VCaP (cell line): ENCODE data around the gene TVP23A.
"Not testable (repeated sequence)": the region's sequence is repeated elsewhere in the genome, so short reads cannot be mapped to it uniquely, and the experiment has no call there.

Experiments used
- H3K27ac ChIP-seq: fragments of 450-650 bp; 2 replicates; pipeline ENCODE4 v1.5.1; 2017
- CTCF ChIP-seq: fragments of 450-650 bp; conservative IDR thresholded peaks from 2 replicates; pipeline ENCODE4 v1.5.1; 2017; ENCODE audit warnings: mild to moderate bottlenecking, moderate library complexity

Gene TVP23A

GRCh38 chr16:10745841-10746240 lies 72.8 kb downstream of the TVP23A start:
- no peak for TF ChIP-seq CTCF
- H3K27ac ChIP-seq: no peak overlapping the region

DNA sequence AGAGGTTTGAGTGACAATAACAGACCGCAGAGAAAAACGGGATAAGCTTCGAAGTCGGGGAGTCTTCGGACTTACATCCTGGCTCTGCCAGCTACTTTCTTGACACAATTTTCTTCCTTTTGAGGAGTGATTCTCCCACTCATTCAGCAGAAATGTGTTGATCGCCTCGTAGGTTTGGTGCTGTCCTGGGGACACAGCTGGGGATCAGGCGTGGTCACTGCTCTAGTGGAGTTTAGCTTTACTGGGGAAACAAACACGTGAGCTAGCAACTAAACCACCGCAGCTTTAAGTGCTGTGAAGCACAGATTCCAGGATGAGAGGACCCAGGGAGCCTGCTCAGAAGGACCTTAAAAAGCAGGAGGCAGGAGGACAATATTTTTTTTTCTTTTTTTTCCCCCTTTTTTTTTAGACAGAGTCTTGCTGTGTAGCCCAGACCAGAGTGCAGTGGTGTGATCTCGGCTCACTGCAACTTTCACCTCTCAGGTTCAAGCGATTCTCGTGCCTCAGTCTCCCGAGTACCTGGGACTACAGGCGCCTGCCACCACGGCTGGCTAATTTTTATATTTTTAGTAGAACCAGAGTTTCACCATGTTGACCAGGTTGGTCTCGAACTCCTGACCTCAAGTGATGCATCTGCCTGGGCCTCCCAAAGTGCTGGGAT lies 74.1 kb downstream of the TVP23A start:
- peak overlapping the region; percentile 76 for H3K27ac ChIP-seq
- TF ChIP-seq CTCF: no peak

DNA sequence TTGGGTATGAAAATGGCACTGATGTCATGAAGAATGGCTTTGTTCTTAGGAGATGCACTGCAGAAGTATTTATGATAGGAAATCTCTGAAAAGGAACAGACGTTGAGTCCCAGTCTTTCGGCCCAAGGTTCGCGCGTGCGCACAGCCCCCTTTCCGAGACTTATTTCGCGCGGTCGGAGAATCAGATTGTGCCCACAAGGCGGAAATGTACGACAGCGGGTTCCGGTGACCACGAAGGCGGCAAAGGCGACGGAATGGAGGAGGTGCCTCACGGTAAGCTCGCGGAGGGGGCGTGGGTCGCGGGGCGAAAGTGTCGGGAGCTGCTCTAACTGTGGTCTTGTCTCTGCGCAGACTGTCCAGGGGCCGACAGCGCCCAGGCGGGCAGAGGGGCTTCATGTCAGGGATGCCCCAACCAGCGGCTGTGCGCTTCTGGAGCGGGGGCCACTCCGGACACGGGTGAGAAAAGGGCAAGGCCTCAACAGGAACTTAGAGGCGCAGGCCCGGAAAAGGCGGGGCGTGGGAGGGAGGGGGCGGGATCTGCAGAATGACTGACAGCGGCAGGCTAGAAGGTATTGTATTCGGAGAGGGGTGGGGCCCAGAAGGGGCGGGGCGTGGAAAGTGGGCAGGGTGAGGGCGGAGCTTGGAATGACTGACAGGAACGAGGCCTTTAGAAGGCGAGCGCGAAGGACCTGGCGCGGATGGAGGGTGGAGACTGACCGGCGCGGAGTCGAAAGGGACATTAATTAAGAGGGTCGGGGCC lies 74.8 kb downstream of the TVP23A start, which contains the start of gene NUBP1:
Gene NUBP1 (plus strand): TSS at position 233 of the 760 bp plus-strand sequence. CDS start 22 bp downstream, at position 255.
- TF ChIP-seq CTCF: no peak
- H3K27ac ChIP-seq: peak within 1 kb of the TSS; percentile 76

DNA sequence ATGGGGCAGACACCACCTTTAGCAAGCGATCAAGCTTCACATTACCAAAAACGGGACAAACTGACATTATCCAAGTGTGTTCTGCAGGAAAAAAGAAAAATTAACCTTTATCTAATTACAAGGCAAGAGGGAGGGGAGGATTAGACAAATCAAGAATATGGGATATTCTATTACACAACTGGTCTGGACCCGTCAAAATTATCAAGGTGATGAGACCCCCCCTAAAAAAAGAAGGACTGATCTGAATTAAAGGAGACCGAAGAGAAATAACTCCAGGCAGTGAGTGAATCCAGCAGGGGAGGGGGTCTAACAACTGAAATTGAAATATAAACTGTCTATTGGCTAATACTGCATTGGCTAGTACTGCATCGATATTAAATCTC lies 75.4 kb downstream of the TVP23A start:
- peak overlapping the region; percentile 76 for H3K27ac ChIP-seq
- TF ChIP-seq CTCF: no peak

GRCh38 chr16:10741844-10742243 lies 76.8 kb downstream of the TVP23A start:
- TF ChIP-seq CTCF: no peak
- H3K27ac ChIP-seq: no peak overlapping the region

DNA sequence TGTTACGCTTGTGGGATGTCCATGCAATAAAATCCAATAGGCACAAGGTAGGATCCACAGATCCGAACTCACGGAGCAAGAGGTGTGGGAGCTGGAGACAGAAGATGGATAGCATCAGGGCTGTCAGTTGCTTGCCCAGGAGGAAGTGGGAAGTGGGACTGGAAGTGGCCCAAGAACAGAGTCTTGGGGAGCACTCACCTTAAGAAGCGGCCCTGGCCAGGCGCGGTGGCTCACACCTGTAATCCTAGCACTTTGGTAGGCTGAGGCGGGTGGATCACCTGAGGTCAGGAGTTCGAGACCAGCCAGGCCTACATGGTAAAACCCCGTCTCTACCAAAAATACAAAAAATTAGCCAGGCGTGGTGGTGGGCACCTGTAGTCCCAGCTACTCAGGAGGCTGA lies 77.3 kb downstream of the TVP23A start:
- H3K27ac ChIP-seq: not testable (repeated sequence)

- H3K27ac ChIP-seq: no peak overlapping the region
- TF ChIP-seq CTCF: no peak
Measured at GRCh38 chr16:10740845-10741208, 77.8 kb downstream of the TVP23A start.
